GM13977 (cell line): ENCODE results near the gene SLC25A43.

Experiments
- DNase-seq: peaks from one replicate; pipeline ENCODE4 v3.0.0; 2012; ENCODE audit warnings: low spot score
- in situ Hi-C: fragments of 300-500 bp; cut with MboI; formaldehyde crosslinking; loops from one replicate; pipeline ENCODE4 v1.12.0; 2022; ENCODE audit warnings: low sequenced_read_pairs, low pct_unique_long_range_greater_than_20kb, mixed read lengths, inconsistent platforms; ENCODE audit not compliant: unreplicated experiment
- TF ChIP-seq, protein P1 (sequence below): IDR thresholded peaks from 2 replicates; pipeline ENCODE4 v1.5.1; 2012; ENCODE audit warnings: mild to moderate bottlenecking, control low read depth; ENCODE audit not compliant: insufficient read depth; ENCODE audit errors: extremely low read depth, missing control alignments

The SLC25A43 gene

DNA sequence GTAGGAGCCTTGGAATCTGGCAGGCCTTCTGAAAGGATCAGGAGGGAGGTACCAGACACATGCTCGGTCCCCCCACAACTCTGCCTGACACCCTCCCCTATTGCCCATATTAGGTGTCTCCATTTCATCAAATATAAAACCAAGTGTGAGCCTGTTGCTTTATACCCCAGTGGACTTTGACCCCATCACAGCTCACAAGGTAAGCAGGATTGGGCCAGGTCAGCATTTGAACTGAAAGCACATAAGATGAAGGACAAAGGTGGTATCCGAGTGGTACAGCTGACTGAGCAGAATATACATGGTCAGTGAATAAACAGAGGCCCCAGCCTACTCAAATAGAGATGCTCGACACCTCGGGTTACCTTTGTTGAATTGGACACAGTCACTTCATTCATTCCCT, 20.0 kb downstream of the SLC25A43 start:
- no peak for DNase-seq
- in situ Hi-C loops, result no loop called here
- TF ChIP-seq, protein P1, sequence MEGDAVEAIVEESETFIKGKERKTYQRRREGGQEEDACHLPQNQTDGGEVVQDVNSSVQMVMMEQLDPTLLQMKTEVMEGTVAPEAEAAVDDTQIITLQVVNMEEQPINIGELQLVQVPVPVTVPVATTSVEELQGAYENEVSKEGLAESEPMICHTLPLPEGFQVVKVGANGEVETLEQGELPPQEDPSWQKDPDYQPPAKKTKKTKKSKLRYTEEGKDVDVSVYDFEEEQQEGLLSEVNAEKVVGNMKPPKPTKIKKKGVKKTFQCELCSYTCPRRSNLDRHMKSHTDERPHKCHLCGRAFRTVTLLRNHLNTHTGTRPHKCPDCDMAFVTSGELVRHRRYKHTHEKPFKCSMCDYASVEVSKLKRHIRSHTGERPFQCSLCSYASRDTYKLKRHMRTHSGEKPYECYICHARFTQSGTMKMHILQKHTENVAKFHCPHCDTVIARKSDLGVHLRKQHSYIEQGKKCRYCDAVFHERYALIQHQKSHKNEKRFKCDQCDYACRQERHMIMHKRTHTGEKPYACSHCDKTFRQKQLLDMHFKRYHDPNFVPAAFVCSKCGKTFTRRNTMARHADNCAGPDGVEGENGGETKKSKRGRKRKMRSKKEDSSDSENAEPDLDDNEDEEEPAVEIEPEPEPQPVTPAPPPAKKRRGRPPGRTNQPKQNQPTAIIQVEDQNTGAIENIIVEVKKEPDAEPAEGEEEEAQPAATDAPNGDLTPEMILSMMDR, result no peak

DNA sequence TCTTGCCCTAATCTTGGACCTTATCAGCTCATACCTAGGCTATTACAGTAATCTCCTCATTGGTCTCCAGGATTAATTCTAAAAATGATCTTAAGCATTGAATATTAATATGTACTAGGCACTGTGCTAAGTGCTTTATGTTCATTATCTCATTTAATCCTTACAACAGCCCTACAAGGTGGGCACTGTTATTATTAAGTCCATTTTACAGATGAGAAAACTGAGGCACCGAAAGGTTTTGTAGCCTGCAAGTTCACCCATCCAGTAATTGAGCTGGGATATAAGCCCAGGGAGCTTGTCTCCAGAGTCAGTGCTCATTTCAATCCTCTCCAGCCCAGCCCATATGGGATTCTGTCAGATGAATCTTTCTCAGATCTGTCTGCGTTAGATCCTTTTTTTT, 20.8 kb downstream of the SLC25A43 start:
- TF ChIP-seq, protein P1, result no peak
- no peak for DNase-seq
- in situ Hi-C loops, result no loop called here

DNA sequence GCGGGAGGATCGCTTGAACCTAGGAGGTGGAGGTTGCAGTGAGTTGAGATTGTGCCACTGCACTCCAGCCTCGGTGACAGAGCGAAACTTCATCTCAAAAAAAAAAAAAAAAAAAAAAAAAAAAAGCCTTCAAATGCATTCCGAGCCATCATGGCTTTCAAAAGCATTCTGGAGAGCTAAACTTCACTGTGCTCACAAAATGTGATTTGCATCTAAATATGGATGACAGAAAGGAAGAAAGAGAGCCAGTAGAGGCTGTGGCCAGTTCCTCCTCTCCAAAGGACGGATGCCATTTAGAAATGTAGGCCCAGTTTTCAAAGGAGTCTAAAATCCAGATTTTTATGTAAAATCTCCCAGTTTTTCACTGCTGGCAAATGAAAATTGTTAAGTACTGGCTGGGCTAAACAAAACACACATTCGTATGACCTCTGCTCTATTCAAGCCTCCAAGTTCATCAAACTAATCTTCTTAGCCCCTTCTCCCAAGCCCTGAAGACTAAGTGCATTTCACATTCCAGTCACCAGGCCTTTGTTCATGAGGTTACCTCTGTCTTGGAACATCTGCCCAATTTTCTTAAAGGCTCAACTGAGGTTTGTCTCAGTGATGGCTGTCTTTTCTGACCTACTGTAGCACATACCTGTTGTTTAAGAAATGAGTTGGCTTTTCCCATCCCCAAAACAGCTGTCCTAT, 22.0 kb downstream of the SLC25A43 start:
- in situ Hi-C loops, result no loop called here
- no peak for DNase-seq
- TF ChIP-seq, protein P1, result no peak

DNA sequence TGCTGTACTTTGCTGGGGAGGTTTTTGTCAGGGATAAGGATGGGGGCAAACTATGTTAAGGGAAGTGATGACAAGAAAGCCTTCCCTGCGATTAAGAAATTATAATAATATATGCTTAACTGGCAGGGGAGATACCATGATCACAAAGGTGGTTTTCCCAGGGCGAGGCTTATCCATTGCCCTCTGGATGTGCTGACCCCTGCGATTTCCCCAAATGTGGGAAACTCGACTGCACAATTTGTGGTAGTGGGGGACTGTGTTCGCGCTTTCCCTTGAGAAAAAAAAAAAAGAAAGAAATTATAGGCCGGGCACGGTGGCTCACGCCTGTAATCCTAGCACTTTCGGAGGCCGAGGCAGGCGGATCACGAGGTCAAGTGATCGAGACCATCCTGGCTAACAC, 24.5 kb downstream of the SLC25A43 start:
- TF ChIP-seq, protein P1, result no peak
- DNase-seq, result no peak
- in situ Hi-C loops, result no loop called here

DNA sequence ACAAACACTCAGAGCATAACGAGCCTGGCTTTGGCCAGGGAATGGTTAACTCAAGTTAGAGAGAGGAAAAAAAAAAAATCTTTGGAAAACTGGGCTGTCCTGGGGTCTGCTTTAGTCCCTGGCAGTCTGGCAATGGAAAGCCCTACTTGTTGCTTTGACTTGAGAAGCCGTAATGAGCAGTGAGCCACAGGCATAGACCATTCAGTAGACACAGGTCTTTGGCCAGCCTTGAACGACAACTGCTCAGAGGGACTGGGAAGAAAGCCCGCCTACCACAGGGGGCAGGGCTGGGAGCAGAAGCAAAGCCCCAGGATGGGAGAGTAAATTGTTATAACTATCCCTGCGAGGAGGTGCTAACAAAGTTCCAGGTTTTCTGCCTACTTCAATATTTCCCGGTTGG, 25.9 kb downstream of the SLC25A43 start:
- TF ChIP-seq, protein P1, result no peak
- DNase-seq, result no peak
- in situ Hi-C loops, result no loop called here

DNA sequence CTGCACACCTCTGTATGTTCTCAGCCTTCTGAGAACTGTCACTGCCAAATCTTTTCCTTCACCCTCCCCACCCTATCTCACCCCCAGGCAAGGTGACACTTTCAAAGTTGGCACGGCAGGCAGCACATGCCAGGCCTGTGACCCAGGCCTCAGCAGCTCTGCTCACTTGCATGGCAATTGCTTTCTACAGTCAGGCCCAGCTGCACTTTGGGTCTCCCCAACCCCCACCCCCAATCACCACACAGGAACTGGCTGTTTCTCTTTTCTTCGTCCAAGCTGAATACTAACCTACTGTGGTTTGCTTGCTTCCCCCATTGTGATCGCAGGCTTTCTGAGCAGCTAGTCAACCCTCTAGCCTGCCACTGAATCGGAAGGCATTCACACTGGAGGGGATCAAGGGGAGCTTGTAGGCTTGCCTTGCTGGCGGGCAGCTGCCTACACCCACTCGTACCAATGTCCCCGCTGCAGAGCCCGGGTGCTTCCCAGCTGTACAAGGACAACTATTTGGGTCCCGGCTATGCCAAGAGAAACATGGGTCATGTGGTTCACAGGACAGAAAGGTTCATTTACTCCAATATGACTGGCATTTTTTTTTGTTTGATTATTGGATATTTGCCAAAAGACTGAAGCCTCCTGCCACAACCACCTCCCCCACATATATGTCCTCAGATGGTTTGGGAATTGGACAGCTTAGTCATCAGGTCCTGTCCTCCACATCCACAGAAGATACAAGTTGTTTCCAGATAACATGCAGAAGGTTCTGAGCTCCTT, 28.1 kb downstream of the SLC25A43 start:
- in situ Hi-C loops, result no loop called here
- DNase-seq, result peak; percentile 42
- TF ChIP-seq, protein P1, result no peak
